ENCODE data around the gene COL18A1. TPM values are rescaled to one million over a fixed set of nuclear protein-coding genes. Genes with fewer than 3 reads are reported as not detected.

COL18A1 gene
- total and polyA plus RNA-seq, 2 donors (not counting 1 experiment from before 2014, with no cell fraction given): 15.6 to 24.7 TPM

GRCh38 chr21:45413922-45414321, 9.0 kb downstream of the COL18A1 start:
- H3K27me3 Mint-ChIP-seq: peaks cover 23% of the 10 kb centered on the region
- TF ChIP-seq EZH2 (IDR thresholded peaks at IDR 0.05; ENCODE audit: borderline replicate concordance, insufficient read depth, low read depth, low read length, poor library complexity, severe bottlenecking): no peak
- no peak for TF ChIP-seq CTCF (IDR thresholded peaks at IDR 0.05)
- Histone ChIP-seq H4K20me1 (ENCODE audit: control insufficient read depth, insufficient read depth, low read length, poor library complexity, severe bottlenecking) (no peaks in the 10 kb centered on the region), H3K9ac (ENCODE audit: low read length) (no peak overlapping the region), H3K4me2 (replicated peaks; ENCODE audit: low read depth, low read length, poor library complexity, severe bottlenecking) (no peak overlapping the region), H3K27me3 (replicated peaks in 1 of 4; ENCODE audit: control extremely low read depth in 1 of 4, control insufficient read depth in 3 of 4, insufficient read depth in 4 of 4, low read length in 3 of 4) (peaks cover 0 to 6% (median 0%) of the 10 kb centered on the region in 4 experiments), H3K4me1 (ENCODE audit: control insufficient read depth in 2 of 2, insufficient read depth in 2 of 2, low read length in 2 of 2) (no peaks in the 10 kb centered on the region), H3K9me3 (ENCODE audit: control extremely low read depth in 1 of 3, control insufficient read depth in 2 of 3, insufficient read depth in 1 of 3, low read length in 2 of 3) (no peaks in the 10 kb centered on the region), H3K36me3 (replicated peaks in 1 of 2; ENCODE audit: control extremely low read depth in 1 of 2, control insufficient read depth in 1 of 2, extremely low read depth in 1 of 2, insufficient read depth in 2 of 2, low read length in 1 of 2) (no peaks in the 10 kb centered on the region), H3K4me3 (ENCODE audit: control extremely low read depth in 1 of 5, extremely low read depth in 1 of 5, insufficient read depth in 1 of 5, low read depth in 2 of 5, low read length in 4 of 5) (no peak overlapping the region), H2AFZ (ENCODE audit: insufficient read depth, low read depth, low read length, poor library complexity, severe bottlenecking) (no peak overlapping the region), H3K27ac (ENCODE audit: low read length in 2 of 2) (no peak overlapping the region), H3K79me2 (ENCODE audit: control insufficient read depth, insufficient read depth, low read length) (no peaks in the 10 kb centered on the region)
- H3K4me1 Mint-ChIP-seq: no peaks in the 10 kb centered on the region
- 83% methylated on average over 5 of the region's 7 CpGs for WGBS (ENCODE audit: insufficient coverage)
- ChIA-PET CTCF (no interaction called here), POLR2A (no interaction called here)
- intact Hi-C loops (cut with micrococcal nuclease): no loop called here
- ATAC-seq (ENCODE audit: low read depth): no peak
- H3K9me3 Mint-ChIP-seq (ENCODE audit: insufficient read depth): no peaks in the 10 kb centered on the region
- no peak overlapping the region for H3K4me3 Mint-ChIP-seq
- H3K27ac Mint-ChIP-seq: no peak overlapping the region
- DNase-seq: no peak

GRCh38 chr21:45414396-45415187, 9.6 kb downstream of the COL18A1 start:
- ChIA-PET CTCF (no interaction called here), POLR2A (no interaction called here)
- no peak overlapping the region for H3K27ac ChIP-seq (ENCODE audit: low read length in 2 of 2)
- Mint-ChIP-seq H3K4me3 (no peak overlapping the region), H3K27ac (no peak overlapping the region), H3K4me1 (no peaks in the 10 kb centered on the region), H3K9me3 (ENCODE audit: insufficient read depth) (no peaks in the 10 kb centered on the region), H3K27me3 (peaks cover 21% of the 10 kb centered on the region)
- WGBS (ENCODE audit: insufficient coverage): 94% methylated on average over 18 of the region's 25 CpGs
- H2AFZ ChIP-seq (ENCODE audit: insufficient read depth, low read depth, low read length, poor library complexity, severe bottlenecking): no peak overlapping the region
- H3K79me2 ChIP-seq (ENCODE audit: control insufficient read depth, insufficient read depth, low read length): no peaks in the 10 kb centered on the region
- no peak overlapping the region for H3K9ac ChIP-seq (ENCODE audit: low read length)
- H3K27me3 ChIP-seq (replicated peaks in 1 of 4; ENCODE audit: control extremely low read depth in 1 of 4, control insufficient read depth in 3 of 4, insufficient read depth in 4 of 4, low read length in 3 of 4): peaks cover 0 to 3% (median 0%) of the 10 kb centered on the region in 4 experiments
- H3K36me3 ChIP-seq (replicated peaks in 1 of 2; ENCODE audit: control extremely low read depth in 1 of 2, control insufficient read depth in 1 of 2, extremely low read depth in 1 of 2, insufficient read depth in 2 of 2, low read length in 1 of 2): no peaks in the 10 kb centered on the region
- H3K9me3 ChIP-seq (ENCODE audit: control extremely low read depth in 1 of 3, control insufficient read depth in 2 of 3, insufficient read depth in 1 of 3, low read length in 2 of 3): no peaks in the 10 kb centered on the region
- H4K20me1 ChIP-seq (ENCODE audit: control insufficient read depth, insufficient read depth, low read length, poor library complexity, severe bottlenecking): no peaks in the 10 kb centered on the region
- ATAC-seq (ENCODE audit: low read depth) (no peak), DNase-seq (no peak)
- H3K4me1 ChIP-seq (ENCODE audit: control insufficient read depth in 2 of 2, insufficient read depth in 2 of 2, low read length in 2 of 2): no peaks in the 10 kb centered on the region
- no peak overlapping the region for H3K4me3 ChIP-seq (ENCODE audit: control extremely low read depth in 1 of 5, extremely low read depth in 1 of 5, insufficient read depth in 1 of 5, low read depth in 2 of 5, low read length in 4 of 5)
- no peak overlapping the region for H3K4me2 ChIP-seq (replicated peaks; ENCODE audit: low read depth, low read length, poor library complexity, severe bottlenecking)
- intact Hi-C loops (cut with micrococcal nuclease): no loop called here
- TF ChIP-seq CTCF (IDR thresholded peaks at IDR 0.05) (no peak), EZH2 (IDR thresholded peaks at IDR 0.05; ENCODE audit: borderline replicate concordance, insufficient read depth, low read depth, low read length, poor library complexity, severe bottlenecking) (no peak)
